NCI-H82 (cell line): Measurements from ENCODE around the gene SPATA9.

Source experiments
- DNase-seq: peaks from one replicate; lab custom pipeline; 2025; lab: John Stamatoyannopoulos, UW

The SPATA9 gene

GRCh38 chr5:95619514-95620029 is 63.2 kb downstream of the SPATA9 start:
- no peak for DNase-seq

GRCh38 chr5:95619096-95619495 is 63.7 kb downstream of the SPATA9 start:
- DNase-seq: no peak

DNA sequence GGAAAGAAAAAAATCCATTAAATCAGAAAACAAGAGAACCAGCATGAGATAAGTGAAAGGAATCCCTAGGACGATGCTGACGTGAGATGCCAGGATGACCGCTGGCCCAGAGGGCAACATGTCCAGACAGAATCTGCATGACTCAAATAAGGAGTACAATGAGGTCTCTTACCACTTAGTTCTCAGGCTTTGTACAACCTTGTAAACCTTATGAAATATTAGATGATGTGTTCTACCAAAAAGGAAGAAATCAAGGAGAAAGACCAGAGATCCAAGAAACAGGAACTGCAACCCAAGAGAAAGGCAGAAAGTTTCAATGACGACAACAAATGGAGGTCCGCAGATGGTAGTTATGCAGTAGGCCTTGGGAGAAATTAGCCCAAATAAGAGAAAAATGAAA is 65.7 kb downstream of the SPATA9 start:
- DNase-seq: no peak

DNA sequence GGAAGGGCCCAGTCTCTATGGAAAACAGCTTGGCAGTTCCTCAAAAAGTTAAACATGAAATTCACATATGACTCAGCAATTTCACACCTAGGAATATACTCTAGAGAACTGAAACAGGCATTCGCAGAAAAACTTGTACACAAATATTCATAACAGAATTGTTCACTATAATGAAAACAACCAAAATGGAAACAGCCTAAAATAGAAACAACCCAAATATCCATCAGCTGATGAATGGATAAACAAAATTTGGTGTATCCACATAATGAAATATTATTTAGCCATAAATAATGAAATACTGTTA is 67.7 kb downstream of the SPATA9 start:
- DNase-seq: no peak

GRCh38 chr5:95613514-95613913 is 69.3 kb downstream of the SPATA9 start:
- no peak for DNase-seq

DNA sequence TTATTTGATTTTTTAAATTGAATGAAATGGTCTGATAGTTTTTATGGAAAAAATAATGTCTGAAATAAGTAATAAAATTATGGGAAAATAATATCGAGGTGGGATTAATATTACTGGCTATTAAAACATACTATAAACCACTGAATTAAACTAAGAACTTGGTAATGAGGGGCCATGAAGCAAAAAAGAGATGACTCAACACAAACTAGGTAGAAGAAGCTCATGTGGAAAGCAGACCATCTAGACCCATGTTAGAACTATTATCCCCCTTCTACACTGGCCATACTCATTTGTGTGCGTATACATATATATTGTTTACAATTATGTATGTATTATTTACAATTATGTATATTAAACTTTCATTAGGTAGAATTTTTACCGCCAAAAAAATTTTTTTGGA is 71.4 kb downstream of the SPATA9 start:
- no peak for DNase-seq

DNA sequence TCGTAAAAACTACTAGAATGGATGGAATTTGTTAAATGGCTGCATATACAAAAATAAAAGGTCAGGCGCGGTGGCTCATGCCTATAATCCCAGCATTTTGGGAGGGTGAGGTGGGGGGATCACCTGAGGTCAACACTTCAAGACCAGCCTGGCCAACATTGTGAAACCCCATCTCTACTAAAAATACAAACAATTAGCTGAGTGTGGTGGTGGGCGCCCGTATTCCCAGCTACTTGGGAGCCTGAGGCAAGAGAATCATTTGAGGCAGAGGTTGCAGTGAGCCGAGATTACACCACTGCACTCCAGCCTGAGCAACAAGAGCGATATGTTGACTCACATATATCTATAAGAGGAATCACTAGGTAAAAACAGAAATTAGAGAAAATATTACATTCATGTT is 72.2 kb downstream of the SPATA9 start:
- DNase-seq: no peak

DNA sequence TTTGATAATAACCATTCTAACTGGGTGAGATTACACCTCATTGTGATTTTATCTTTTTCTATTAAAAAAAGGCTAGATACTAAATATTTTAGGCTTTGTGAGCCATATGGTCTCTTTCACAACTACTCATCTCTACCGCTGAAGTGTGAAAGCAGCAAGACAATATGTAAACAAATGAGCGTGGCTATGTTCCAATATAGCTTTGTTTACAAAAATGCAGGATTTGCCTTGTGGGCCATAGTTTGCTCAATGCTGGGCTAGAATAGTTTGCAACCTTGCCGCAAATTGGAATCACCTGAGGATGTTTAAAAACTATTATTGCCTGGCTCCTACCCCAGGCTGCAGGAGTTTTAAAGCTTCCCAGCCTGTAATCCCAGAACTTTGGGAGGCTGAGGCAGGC is 73.1 kb downstream of the SPATA9 start:
- DNase-seq: no peak
